Activated CD4-positive, alpha-beta T cell treated with anti-CD3 and anti-CD28 coated beads, Interleukin-2, Interleukin-4, amounts not matched to agents 100 ng/mL and 50 ng/mL, durations not matched to agents 16 hours and 8 hours (primary cell): ENCODE results near the gene LAMC3.
A peak's percentile ranks its signal among the peaks of the same experiment; 100 is the strongest.
"Not testable (repeated sequence)": the region's sequence is repeated elsewhere in the genome, so short reads cannot be mapped to it uniquely, and the experiment has no call there.

Experiments used
- DNase-seq: peaks from one replicate; pipeline ENCODE4 v3.0.0-alpha.2; 2020; ENCODE audit warnings: low spot score

Gene LAMC3

DNA sequence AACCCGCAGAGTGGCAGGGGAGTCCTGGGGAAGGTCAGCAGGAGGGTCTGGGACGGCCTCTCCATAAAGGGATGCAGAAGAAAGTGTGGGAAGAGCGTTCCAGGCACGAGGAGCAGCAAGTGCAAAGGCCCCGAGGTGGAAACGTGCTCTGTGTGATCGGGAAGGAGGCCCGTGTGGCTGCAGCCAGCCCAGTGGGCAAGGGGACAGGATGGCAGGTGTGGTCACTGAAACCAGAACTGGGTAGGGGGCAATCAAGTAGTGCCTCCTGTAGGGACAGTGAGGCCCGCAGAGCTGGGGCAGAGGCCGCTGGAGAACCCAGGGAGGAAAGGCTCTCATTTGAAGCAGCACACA, 16.3 kb upstream of the LAMC3 start:
- DNase-seq: no peak

- no peak for DNase-seq
These were observed 15.5 kb upstream of the LAMC3 start for GRCh38 chr9:130993303-130994030.

DNA sequence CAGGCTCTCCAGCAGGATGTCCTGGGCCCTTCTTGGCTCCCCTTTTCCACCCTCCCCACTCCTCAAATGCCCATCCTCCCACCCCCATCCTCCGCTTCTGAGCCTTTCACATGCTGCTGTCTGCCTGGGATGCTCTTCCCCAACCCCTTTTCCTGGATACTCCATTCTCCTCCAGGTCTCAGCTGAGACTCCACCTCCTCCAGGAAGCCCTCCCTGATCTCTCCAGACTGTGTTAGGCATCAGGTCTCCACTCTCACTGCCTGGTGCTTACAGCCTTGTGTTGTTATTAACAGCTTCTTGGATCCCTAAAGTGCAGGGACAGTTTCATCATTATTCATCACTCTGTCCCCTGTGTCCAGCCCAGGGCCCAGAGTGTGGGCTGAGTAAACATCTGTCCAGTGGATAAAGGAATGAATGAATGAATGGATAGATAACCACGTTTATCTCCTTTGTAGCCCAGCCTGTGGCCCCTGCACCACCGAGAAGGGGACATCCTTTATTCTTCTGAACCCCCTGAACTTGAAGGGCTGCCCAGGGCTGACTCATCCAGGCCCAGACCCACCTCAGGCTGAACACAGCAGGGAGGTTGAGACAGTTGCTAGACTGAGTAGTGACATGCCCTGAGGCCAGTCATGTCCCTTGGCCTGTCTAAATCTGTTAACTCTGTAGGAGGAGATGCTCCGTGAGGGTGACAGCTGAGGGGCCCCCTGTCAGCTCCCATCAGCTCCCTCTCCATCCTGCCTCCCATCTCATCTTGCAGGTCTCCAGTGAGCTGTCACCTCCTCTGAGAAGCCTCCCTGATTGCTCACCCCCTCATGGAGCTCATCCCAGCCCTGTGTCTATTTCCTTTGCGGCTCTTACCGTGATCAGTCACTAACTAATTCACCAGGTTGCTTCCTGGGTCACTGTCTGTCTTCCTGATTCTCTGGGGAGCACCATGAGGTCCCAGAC, 14.6 kb upstream of the LAMC3 start:
- DNase-seq: no peak

- DNase-seq: no peak
These were observed 13.6 kb upstream of the LAMC3 start for GRCh38 chr9:130995086-130996011.

DNA sequence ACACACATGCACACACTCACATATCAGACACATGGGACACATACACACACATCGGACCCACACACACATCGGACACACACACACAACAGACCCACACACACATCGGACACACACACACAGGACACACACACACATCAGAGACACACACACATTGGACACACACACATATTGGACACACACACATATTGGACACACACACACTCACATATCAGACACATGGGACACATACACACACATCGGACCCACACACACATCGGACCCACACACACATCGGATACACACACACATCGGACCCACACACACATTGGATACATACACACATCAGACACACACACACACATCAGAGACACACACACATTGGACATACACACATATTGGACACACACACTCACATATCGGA, 12.8 kb upstream of the LAMC3 start:
- no peak for DNase-seq

DNA sequence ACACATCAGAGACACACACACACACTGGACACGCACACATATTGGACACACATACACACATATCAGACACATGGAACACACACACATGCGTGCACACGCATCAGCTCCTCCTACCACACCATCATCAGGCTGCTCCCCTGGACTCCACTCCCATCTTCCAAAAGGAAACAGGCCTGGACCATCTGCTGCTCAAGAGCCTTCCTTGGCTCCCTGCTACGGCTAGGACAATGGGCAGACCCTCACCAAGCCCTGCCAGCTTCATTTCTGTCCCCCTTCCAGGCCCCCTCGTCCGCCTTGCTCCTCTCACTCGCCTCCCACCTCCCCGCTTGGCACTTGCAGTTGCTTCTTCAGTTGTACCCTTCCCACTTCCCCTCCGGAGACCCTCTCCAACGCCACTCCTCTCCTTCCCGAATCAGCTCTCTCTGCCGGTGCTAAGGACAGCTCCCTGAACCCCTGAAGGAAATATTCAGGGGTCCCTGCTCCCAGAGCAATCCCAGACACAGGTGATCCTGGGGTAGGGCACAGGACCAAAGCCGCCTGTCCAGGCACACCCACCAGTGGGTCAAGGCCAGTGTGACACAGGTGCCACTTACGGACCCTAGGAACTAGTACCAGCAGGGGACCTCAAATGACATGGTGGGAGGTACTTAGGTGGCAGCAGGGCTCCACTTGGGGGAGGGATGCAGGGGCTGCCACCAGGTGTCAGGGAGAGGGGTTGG, 12.1 kb upstream of the LAMC3 start:
- no peak for DNase-seq

DNA sequence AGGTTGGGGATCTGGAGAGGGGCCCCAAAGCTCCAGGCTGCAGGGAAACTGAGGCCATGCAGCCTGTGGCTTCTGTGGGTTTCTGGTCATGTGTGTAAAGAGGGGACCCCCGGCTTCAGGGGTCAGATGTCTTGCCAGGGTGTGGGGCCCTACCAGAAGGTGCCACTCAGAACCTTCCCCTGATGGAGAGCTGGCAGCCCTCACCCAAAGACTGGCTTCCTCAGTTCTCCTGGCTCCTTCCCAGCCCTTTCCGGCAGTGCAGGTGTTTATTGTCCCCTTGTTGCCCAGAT, 11.6 kb upstream of the LAMC3 start:
- DNase-seq: no peak

- peak; percentile 51 for DNase-seq
These were observed 10.9 kb upstream of the LAMC3 start for GRCh38 chr9:130997925-130998596.

- DNase-seq: no peak
These were observed 10.3 kb upstream of the LAMC3 start for GRCh38 chr9:130998597-130999244.

- no peak for DNase-seq
These were observed 9.7 kb upstream of the LAMC3 start for GRCh38 chr9:130999245-130999623.

GRCh38 chr9:131000526-131000925, 8.4 kb upstream of the LAMC3 start:
- DNase-seq: not testable (repeated sequence)

DNA sequence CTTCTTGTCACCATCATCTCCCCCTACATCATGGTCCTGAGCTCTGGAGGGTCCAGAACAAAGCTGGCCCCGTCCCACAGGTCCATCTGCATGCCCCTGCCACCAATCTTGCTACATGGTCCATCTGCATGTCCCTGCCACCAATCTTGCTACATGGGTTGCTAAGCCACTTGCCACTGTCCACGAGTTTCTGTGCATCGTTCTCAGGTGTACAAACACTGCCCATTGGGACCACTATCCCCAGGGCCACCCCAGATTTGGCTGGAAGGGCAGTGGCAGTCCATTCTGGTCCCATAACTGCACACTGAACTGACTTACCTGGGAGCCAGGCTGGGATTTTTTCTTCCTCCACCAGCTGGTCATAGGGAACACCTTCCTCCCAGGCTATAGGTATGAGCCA, 8.0 kb upstream of the LAMC3 start:
- DNase-seq: no peak

- DNase-seq: no peak
These were observed 7.0 kb upstream of the LAMC3 start for GRCh38 chr9:131001990-131002389.

DNA sequence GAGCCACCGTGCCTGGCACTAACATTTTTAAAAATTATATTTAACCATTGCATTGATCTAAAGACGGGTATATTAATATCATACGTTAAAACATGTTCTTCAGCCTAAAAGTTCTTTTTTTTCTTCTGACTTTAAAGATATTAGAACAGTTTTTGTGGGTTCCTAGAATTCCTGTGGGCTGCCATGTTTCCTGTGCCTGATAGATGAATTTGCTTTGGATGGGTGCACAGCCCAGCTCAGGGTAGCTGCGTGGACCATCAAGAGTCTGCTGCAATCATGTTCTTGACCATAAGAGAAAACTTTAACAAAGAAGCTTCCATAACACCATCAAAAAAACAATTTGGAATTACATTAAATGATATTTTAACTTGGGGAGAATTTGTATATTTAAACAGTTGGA, 2.4 kb upstream of the LAMC3 start:
- no peak for DNase-seq

DNA sequence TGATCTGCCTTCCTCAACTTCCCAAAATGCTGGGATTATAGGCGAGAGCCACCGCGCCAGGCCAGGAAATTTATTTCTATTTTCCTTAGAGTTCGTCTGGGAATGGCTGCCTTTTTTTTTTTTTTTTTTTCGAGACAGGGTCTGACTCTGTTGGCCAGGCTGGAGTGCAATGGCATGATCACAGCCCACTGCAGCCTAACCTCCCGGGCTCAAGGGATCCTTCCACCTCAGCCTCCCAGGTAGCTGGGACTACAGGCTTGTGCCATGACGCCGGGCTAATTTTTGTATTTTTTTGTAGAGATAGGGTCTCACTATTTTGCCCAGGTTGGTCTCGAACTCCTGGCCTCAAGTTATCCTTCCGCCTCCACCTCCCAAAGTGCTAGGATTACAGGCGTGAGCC, 888 bp upstream of the LAMC3 start:
- no peak for DNase-seq

DNA sequence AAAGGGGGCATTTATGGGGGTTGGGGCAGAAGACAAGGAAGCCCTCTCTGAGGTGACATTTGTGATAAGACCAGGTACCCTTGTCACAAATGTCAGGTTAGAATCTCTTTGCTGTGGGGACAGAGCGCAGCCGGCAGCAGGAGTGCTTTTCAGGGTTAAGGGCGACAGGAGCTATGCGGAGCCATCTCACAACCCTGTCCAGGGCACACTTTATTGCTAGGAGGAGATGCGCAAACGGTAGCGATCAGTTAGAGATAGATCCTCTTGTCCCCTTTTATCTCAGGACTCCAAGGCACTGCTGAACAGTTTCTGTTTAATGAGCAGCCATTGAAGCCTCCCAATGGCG, 438 bp upstream of the LAMC3 start:
- DNase-seq: no peak

DNA sequence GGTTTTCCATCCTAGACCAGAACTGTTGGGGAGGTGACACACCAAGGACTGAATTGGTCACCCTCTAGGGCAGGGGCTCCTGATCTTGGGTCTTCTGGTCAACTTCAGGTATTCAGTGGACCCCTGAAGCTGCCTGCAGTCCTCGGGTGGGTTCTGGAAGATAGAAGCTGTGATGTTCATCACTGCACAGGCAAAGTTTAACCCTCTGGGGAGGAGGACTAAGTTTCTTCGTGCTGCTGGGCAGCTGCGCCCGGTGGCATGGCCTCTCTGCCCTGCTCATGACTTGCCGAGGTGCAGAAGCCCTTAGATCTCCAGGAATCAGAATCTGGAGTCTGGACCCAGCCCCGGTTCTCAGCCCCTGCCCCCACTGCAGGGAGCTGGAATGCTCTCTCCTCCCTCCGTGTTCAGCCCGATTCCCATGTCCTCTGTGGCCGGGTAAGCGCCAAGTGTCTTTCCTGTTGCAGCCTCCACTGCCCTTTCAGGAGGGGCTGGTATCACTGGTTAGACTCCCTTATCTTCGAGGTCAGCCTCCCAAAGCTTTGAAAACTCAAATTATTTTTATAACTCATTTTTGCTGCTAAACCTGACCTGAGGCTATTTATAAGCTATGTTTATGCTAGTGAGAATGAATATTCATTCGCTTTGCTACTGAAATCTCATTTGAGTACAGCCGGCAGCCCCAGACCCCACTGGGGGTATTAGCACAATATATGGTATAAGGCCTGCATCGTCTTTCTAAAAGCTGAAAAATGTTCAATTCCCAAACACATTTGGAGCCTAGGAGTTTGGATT, 1.7 kb downstream of the LAMC3 start:
- no peak for DNase-seq

DNA sequence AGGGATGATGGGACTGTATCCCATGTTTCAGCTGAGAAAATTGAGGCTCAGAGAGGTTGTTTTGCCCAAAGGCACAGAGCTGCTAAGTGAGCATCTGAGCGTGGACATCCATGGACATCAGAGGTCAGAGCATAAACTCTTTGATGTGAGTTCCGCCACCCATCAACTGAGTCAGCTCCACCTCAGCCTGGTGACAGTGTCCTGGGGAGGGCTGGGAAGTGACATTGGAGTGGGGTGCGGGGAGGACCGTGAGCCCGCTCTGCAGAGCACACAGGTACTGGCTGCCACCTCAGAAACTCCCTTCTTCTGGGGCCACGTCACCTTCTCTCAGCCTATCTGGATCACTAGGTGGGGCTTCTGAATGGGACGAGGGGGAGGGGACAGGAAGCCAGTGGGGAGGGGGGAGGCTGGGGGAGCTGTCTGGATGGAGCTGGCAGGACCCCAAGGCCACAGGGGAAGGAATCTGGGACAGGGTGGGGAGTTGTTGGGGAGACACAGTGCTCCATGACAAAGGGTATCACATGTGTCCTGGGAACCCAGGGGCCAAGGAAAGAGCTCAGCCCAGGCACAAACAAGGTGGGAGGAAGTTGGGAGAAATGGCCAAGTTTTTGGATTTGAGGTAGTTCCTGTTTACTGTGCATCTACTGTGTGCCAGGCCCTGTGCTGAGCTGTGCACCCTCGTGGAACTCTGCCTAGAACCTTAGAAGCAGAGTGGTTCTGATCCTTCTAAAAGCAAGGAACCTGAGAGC, 2.5 kb downstream of the LAMC3 start:
- no peak for DNase-seq

DNA sequence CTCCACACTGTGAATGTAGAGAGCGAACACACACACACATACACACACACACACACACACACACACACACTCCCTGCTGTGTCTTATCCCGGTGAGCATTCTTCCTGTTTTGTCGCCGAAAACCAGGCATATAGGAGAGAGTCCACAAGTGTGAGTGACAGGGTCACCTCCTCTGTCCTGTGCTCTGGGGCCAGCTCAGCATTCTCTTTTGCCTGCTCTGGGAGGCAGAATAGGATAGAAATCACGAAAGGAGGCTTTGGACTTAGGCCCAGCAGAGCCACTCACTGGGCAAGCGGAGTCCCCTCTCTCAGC, 3.0 kb downstream of the LAMC3 start:
- DNase-seq: no peak
